H1 (cell line): ENCODE measurements around the gene JMJD1C. TPM values are rescaled to one million over a fixed set of nuclear protein-coding genes. Genes with fewer than 3 reads are reported as not detected.

ENCODE experiments used
- SAP30 ChIP-seq: fragments of 300-600 bp; sonication (generic); IDR thresholded peaks from 2 replicates; pipeline ENCODE4 v1.7.1; 2012; ENCODE audit warnings: low read length, moderate library complexity, mild to moderate bottlenecking, inconsistent platforms; ENCODE audit not compliant: insufficient read depth, insufficient replicate concordance
- polyA plus RNA-seq, 7 experiments: library from polyadenylated mRNA; depleted of rRNA in 3 of 7; stranded (reverse) in 5 of 7; unstranded in 2 of 7; fragments of >200 nt in 5 of 7; fragments of 200-250 nt in 2 of 7; gene quantifications; 1 replicate in 5 of 7; 2 replicates in 1 of 7; 4 replicates in 1 of 7; pipeline versions ENCODE4 v1.2.1 to v1.2.3, GENCODE V29; 2011 to 2013; ENCODE audit warnings: missing spikeins in 2 of 7, mixed read lengths in 2 of 7
- total RNA-seq: library from RNA; stranded (reverse); fragmentation: NEBNext Ultra II Directional; extraction: Animal tissue kit (Norgen Biotek cat#: 25700); gene quantifications from 2 replicates; pipeline ENCODE4 v1.2.1, GENCODE V29; 2021
- TF ChIP-seq, protein P1 (sequence below): IDR thresholded peaks from 2 replicates; pipeline ENCODE4 v1.6.1; 2012; ENCODE audit warnings: inconsistent platforms

JMJD1C gene
- total and polyA plus RNA-seq, 2 of the 8 experiments (the other 6 are each of a cell fraction or from before 2014, with no cell fraction given), result 54.5 to 210 TPM

- TF ChIP-seq SAP30, result no peak
- TF ChIP-seq, protein P1, sequence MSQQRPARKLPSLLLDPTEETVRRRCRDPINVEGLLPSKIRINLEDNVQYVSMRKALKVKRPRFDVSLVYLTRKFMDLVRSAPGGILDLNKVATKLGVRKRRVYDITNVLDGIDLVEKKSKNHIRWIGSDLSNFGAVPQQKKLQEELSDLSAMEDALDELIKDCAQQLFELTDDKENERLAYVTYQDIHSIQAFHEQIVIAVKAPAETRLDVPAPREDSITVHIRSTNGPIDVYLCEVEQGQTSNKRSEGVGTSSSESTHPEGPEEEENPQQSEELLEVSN, result no peak
These were observed 225.0 kb downstream of the JMJD1C start (continued) for GRCh38 chr10:63240807-63241206.
